Stimulated activated CD4-positive, alpha-beta T cell treated with anti-CD3 and anti-CD28 coated beads, Interleukin-15, amount 100 ng/mL, for 24 hours (primary cell): ENCODE measurements around the gene TAP1.
"Not testable (repeated sequence)": the region's sequence is repeated elsewhere in the genome, so short reads cannot be mapped to it uniquely, and the experiment has no call there.

Experiments used
- DNase-seq: peaks from one replicate; pipeline ENCODE4 v3.0.0-alpha.2; 2020

The TAP1 gene

DNA sequence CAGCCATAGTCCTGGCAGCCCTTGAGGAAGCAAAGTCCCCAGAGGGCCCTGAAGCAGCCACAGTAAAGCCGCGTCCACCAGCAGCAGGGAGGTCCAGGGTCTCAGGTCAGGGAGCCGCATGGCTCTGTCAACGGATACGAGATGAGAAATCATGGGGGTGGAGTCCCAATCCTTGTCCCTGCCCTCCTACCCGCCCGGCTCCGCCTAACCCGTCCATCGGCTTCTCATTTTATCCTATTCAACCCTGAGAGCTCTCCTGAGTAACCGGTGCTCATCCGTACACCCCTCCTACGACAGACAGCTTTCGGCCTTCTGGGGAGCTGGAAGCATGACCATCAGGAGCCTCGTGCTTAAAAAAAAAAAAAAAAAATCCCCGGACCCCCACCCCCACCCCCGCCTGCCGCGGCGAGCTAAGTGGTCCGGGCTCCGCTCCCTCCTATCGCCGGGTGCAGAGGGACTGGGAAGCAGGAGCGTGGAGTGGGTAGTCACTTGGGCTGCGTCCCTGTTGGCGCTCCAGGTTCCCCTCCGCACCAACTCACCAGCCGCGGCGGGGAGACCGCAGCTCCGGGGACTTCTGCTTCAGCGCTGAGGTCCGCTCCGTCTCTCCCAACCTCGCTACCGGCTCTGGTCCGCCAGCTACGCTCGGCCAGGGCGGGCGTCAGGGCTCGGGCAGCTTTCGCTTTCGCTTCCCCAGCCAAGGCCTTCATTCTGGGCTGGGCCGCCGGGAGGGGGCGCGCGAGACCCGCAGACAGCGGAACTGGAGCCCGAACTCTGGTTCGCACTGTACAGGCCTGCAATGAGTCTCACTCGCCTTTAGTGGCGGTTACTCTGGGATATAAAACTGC is 15.2 kb downstream of the TAP1 start, which contains the start of gene TAP2:
Gene TAP2, minus strand, starts transcription at position 626 of the 845 bp plus-strand sequence. Its CDS starts 506 bp downstream, at position 120.
- peak; percentile 98 for DNase-seq

DNA sequence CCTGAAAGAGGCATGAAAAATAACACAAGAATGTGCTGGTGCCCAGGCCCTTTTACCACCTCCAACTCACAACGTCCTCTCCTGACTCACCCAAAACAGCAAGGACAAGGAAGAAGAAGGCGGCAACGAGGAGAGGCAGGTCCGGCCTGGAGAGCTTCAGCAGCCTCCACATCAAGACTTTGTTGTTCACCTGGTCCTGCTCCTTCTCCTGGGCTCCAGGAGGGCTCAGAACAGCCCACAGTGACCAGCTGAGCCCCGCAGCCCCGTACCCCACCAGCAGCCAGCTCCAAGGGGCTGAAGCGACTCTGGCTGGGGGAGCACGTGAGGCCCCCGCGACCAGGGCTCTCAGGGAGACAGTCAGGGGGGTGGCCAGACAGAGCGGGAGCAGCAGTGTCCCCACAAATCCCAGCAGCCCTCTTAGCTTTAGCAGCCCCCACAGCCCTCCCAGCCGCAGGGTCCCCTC is 15.8 kb downstream of the TAP1 start:
- DNase-seq = peak; percentile 33

DNA sequence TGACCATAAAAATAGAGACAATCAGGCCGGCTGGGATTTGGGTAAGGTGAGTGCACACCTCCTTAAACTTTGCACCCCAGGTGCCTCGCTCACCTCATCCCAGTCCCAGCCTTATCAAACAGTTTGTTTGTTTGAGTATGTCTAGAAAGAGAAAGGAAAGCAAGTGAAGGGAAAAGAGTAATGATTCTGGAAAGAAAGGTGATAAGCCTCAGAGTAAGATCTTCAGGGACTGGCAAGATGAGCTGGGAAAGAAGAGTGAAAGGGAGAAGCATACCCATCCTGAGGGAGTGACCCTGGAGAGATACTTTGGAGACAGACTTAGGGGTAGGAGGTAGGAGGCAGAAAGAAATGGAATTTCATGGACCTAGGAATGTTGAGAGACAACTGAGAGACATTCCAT is 16.6 kb downstream of the TAP1 start:
- no peak for DNase-seq

DNA sequence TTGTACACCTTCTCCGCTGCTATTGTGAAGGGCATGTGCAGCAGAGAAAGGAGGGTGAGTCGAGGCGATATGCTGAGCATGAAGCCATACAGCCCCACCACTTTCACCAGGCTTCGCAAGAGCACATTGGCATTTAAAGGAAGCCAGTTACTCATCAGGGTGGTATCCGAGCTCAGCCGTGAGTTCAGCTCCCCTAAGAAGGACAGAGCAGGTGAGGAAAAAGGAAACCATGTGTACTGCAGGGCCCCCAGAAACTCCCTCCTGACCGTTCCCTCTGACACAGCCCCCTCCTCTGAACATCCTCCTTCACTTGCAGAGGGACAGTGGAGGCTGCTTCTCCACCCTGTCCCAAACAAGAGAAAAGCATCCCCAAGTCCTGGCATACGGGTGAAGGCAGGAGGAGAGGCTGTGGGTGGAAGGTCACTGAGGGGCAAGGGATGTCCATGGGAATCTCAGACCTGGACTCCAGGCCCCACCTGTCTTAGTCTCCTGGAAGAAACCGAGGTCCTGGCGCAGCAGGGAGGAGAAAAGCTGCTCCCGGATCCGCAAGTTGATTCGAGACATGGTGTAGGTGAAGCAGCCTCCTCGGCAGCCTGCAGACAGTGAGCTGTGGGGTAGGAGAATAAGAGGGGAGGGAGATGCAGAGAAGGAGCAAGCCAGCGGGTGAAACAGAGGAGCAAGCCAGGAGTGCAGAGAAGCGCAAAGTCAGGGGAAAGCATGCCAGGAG is 18.2 kb downstream of the TAP1 start:
- no peak for DNase-seq

DNA sequence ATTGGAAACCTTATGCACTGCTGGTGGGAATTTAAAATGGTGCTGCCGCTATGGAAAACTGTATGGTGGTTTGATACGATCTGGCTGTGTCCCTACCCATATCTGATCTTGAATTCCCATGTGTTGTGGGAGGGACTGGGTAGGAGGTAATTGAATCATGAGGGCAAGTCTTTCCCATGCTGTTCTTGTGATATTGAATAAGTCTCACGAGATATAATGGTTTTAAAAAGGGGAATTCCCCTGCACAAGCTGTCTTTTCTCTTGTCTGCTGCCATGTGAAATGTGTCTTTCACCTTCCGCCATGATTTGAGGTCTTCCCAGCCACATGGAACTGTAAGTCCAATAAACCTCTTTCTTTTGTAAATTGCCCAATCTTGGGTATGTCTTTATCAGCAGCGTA is 19.8 kb downstream of the TAP1 start:
- no peak for DNase-seq

DNA sequence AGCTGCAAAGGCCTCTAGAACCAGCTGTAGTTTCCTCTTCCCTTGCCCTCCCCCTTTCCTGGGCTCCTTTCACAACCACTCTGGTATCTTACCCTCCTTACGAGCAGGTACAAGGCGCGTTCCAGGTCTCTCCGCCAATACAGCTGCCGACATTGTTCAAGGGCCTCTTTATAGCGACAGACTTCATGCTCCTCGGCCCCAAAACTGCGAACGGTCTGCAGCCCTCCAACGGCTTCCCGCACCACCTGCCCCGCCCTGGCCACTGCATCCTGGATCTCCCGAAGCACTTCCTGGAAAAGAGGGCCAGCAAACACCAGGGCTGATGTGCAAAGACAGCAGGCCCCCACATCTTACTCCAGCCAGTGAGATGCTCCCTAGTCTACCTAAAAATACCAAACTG is 21.0 kb downstream of the TAP1 start:
- DNase-seq = no peak

DNA sequence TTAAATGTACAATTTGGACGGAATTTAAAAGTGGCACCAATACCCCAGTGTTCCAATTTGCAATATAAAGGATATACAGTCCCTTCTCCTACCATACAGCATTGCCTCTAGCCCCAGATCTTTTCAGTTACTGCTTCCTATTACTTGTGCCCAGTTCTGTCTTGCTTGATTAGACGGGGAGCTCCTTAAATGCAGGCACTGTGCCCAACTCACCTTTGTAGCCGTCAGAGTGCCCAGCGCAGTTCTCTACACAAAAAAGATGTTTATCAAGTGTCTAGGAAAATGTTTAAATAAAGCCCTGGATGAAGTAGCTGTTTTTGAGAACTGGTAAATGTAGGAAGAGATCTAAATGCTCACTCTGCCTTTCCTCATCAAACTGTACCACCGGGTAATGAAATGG is 22.6 kb downstream of the TAP1 start:
- DNase-seq = no peak

DNA sequence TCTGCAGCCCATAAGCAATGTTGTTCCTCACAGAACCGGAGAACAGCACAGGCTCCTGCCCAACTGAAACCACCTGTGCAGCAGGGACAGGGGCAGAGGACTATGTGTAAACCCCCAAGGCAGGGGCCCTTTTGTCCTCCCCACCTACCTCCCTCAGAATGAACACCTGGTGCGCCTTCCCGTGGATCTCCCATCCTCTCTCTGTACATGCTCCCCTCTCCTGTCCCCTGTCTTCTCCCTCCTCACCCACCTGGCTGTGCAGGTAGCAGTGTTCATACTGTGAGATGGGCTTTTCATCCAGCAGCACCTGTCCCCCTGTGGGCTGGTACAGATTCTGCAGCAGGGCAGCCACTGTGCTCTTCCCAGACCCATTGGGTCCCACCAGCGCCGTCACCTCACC is 23.5 kb downstream of the TAP1 start:
- DNase-seq = no peak

DNA sequence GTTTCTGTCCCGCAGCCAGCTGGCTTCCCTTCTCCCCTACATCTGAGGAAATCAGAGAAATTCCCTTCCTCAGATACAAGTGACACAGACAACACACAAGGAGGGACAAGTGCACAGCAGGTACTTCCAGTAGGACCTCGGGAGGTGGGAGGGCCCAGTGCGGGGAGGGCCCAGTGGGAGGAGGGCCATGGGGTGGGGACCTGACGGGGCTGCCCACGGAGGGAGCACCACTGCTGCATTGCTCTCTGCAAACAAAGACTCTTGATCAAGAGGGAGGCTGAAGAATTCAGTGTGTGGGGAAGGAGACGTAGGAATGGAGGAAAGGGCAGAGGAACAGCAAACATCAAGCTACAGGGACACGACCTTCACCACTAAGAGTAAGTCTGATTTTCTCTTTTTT is 24.0 kb downstream of the TAP1 start:
- DNase-seq = no peak

DNA sequence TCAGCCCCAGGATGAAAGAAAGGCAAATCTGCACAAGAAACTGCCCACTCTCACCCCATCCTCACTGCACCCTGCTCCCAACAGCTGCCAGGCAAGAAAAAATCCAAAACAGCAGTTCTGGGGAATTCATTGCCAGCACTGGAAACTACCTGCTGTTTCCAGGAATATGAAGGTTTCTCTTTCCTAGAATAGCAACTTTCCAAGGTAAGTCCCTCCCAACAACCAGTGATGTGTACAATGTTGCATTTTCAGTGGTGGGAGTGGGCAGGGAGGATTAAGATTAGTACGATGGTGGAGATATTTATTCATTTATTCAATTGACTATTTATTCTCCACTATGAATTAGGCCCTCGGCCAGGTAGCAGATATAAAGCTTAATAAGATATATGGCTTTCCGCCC is 26.5 kb downstream of the TAP1 start:
- no peak for DNase-seq

DNA sequence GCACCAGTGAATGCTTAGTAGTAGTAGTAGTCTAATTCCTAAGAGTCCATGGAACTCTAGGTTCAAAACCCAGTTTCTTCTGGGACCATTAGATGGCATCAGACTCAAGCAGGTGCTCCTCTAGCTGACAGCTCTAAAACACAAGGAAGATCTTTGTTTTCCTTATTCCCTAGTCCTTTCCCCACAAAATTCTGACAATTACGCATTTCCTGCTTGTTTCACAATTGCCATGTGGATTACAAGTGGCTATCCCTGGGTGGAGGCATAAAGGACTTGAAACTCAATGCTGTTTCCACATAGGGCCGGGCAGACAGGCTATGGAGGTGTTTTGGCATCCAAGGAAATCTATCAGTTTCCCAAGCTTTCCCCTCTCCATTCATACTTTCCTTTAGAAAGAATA is 27.5 kb downstream of the TAP1 start:
- DNase-seq = no peak

DNA sequence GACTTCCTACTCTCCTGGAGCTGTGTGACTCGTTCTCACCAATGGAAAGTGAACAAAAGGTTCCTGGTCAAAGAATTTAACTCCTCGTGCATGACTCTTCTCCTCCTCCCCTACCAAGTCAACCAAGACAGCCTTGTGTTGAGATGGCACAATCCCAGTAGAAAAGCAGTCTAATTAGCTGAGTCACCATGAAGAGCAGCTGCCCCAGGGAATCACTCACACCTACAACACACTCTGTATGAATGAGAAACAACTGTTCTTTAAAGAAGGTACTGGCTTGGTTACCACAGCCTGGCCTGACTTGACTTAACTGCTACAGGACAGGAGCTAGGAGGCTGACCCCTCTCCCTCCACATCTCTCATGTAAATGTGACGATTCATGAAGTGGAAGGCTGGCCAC is 33.8 kb downstream of the TAP1 start:
- no peak for DNase-seq

DNA sequence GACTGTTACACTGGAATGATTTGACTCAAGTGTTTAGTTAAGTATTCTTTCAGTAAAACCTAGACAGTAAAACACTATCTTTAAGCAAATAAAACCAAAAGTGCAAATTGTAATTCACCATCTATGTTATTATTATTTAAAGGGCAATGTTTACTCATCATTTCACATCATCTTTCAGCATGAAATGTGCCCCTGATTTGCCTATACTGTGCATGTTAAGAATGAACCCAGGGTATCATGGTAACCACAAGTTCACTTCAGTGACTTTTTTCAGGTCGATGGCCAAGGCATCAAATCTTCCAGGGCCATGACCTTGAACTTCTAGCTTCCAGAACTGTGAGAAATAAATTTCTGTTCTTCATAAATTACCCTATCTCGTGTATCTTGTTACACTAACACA is 34.6 kb downstream of the TAP1 start:
- DNase-seq = no peak

DNA sequence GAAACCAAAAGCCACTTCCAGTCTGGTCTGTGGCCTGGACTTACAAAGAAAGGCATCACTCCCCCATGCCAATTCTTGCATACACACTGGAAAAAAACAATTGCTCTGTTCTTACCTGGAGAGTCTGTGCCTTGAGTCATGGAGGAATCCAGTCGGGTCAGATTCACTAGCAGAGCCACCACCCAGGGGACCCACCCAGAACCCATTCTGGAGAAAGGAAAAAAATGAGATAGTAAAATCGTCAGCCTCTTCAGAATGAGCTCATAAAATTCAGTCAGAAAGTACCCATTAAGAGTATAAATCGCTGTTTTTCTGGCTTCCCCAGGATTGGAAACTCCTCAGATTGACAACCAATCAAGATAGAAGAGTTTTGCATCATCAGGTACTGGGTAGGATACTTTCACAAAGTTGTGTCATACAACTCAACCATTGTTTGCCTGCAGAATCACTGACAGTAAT is 36.7 kb downstream of the TAP1 start, which contains the start of gene HLA-DOB:
Gene HLA-DOB, minus strand, starts transcription at position 257 of the 459 bp plus-strand sequence. Its CDS starts 51 bp downstream, at position 206.
- no peak for DNase-seq

DNA sequence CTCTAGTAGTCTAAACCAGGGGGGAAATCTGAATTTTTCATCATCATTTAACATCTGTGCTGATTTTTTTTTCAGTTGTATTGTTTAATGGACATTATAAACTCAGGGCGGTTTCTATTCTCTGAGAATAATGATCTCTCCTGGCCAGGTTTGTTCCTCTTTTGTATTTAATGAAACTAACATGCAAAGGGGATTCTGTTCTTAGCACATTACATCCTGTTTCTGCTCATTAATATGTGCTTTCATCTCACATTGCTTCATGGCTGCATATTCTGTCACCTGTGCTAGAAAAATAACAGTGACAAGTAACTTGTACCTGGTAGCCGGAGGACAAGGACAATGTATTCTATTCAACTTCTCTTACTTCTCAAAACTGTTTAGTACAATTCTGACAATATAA is 37.5 kb downstream of the TAP1 start:
- DNase-seq = no peak

DNA sequence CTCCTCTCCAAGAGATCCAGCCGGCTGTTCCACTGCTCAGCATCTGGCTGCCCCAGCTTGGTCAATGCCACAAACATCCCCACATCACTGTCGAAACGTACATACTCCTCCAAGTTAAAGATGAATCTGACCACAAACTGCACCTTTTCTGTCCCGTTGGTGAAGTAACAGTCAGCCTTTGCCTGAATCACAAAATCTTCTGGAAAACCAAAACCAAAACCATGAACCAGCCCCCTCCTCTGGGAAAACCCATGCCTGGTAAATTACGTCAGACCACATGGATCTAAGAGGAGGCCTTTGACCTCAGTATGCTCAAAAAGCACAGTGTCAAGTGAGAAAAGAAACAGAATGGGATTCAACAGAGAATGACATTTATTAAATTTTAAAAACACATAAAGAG is 38.4 kb downstream of the TAP1 start:
- no peak for DNase-seq

DNA sequence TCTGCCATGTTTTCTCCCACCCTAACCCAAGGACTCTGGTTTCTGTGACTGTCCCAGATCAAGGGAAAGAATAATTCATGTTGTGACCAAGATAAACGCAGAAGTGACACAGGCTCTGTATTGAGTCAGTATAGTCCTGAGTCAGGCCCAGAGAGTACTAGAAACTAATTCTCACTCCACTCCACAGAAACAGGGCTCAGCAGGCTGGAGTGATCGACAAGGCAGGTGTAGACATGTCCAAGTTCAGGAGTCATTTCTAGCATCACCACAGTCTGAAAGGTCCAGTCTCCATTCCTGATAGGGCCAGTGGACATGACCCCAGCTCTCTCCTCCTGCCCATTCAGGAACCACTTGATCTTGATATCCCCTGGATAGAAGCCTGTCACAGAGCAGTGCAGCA is 39.4 kb downstream of the TAP1 start:
- DNase-seq = no peak

DNA sequence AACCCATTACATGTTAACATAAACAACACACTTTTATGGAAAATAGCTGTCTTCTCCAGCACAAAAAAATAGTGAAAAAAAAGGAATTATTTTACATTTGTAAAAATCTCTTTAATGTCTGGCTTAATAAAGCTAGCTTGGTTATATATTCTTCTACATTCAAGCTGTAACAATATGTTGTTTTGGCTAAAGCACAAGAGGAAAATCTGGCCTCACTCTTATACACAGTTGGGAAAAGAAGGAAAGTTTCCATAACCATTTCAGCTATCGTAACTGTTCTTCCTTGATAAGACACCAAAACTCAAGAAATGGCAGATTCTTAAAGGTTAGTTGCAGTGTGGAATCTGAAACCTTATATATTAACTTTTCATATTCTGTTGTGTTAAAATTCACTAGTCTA is 44.3 kb downstream of the TAP1 start:
- DNase-seq = no peak

DNA sequence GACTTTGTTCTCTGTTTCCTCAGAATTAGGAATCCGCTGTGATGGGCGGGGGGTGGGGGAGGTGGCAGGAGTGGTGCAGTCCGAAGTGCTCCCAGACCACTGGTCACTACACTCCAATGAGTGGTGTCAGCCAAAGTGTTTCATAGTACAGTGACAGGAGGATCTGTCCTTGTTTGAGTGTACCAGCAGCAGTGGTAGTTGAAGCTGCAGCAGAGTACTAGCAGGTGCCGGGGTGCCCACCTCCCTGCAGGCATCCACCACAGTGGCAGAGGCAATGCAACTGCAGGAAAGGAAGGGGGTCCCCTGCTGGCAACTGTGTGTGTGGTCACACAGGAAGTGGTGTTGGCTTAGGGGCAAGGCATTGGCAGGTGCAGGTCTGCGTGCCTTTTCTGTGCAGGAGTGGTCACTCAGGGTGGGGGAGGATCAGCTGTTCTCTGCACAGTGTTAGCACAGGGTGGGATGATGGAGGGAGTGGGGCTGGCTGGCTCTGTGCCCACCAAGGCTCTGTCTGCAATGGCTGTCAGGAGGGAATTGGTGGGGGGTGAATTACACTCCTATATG is 46.4 kb downstream of the TAP1 start:
- DNase-seq = no peak

DNA sequence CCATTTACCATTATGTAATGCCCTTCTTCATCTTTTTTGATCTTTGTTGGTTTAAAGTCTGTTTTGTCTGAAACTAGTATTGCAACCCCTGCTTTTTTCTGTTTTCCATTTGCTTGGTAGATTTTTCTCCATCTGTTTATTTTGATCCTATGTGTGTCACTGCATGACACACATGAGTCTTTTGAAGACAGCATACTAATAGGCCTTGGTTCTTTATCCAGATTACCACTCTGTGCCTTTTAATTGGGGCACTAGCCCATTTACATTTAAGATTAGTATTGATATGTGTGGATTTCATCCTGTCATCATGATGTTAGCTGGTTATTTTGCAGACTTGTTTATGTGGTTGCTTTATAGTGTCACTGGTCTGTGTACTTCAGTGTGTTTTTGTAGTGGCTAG is 48.1 kb downstream of the TAP1 start:
- not testable (repeated sequence) for DNase-seq

DNA sequence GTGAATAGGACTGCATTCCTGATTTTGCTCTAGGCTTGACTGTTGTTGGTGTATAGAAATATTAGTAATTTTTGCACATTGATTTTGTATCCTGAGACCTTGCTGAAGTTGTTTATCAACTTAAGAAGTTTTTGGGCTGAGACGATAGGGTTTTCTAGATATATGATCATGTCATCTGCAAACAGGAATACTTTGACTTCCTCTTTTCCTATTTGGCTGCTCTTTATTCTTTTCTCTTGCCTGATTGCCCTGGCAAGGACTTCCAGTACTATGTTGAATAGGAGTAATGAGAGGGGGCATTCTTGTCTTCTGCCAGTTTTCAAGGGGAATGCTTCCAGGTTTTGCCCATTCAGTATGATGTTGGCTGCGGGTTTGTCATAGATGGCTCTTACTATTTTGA is 50.1 kb downstream of the TAP1 start:
- no peak for DNase-seq

DNA sequence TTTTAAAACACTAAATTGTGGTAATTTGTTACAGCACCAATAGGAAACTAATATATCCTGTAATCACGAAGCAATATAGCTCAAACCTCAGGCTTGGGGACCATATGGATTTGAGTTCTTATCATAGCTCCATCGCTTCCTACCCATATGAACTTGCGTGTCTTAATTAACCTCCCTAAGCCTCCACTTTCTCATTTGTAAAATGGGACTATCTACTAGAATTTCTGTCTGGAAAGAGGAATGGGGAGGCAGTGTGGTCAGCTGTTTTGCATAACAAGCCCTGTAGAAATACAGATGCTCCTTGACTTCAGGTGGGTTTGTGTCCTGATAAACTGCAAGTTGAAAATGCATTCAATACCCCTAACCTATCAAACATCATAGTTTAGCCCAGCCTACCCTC is 53.8 kb downstream of the TAP1 start:
- DNase-seq = no peak

DNA sequence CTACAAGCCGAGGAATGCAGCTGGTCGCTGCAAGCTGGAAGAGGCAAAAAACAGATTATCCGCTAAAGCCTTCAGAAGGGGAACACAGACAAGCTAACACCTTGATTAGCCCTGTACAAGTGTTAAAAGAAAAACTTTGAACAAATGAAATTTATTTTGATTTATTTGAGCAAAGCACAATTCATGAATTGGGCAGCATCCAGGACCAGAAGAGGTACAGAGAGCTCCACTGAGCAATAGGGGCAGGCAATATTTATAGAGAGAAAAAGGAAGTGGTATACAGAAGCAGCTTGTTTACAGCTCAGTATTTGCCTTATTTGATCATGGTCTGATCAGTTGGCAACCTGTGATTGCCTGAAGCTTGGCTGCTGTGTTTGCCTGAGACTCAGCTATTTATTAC is 54.3 kb downstream of the TAP1 start:
- no peak for DNase-seq
